PC-9 (cell line): ENCODE data around the gene EEF2K. TPM values are rescaled to one million over a fixed set of nuclear protein-coding genes. Genes with fewer than 3 reads are reported as not detected.
A peak's percentile ranks its signal among the peaks of the same experiment; 100 is the strongest.

ENCODE experiments used
- BruUV-seq: library from RNA; stranded (reverse); fragments of 400-500 nt; replicated peaks from 2 replicates; lab custom pipeline; 2021; lab: Mats Ljungman, UMichigan
- CTCF ChIA-PET: fragments of 300-600 bp; sonication (Branson Sonifier 250); formaldehyde crosslinking; loops from one replicate; lab custom pipeline; 2022; ENCODE audit warnings: antibody characterized with exemption; lab: Charles Lee
- POLR2A ChIA-PET: fragments of 300-600 bp; sonication (Branson Sonifier 250); formaldehyde crosslinking; loops from one replicate; lab custom pipeline; 2022; ENCODE audit warnings: antibody characterized with exemption; ENCODE audit not compliant: unreplicated experiment; lab: Charles Lee
- DNase-seq, 2 experiments: peaks; one replicate each; pipeline versions ENCODE4 v3.0.0 to v3.0.0-alpha.2; 2015 to 2022; ENCODE audit warnings: mixed read lengths in 1 of 2
- H2AFZ ChIP-seq: fragments of 200-600 bp; sonication (generic); 2 replicates; pipeline ENCODE4 v1.8.1; 2017; ENCODE audit warnings: antibody characterized with exemption
- H3F3A ChIP-seq: fragments of 200-600 bp; sonication (generic); 2 replicates; pipeline ENCODE4 v1.8.1; 2017; ENCODE audit warnings: antibody characterized with exemption, mild to moderate bottlenecking, low read depth; ENCODE audit not compliant: insufficient read depth
- H3K27ac ChIP-seq: fragments of 200-600 bp; sonication (generic); 2 replicates; pipeline ENCODE4 v1.6.1; 2016; ENCODE audit warnings: mixed run types
- H3K27me3 ChIP-seq: fragments of 200-600 bp; sonication (generic); 2 replicates; pipeline ENCODE4 v1.6.1; 2016; ENCODE audit warnings: low read depth, mixed run types; ENCODE audit not compliant: insufficient read depth
- H3K36me3 ChIP-seq: fragments of 200-600 bp; sonication (generic); 2 replicates; pipeline ENCODE4 v1.6.1; 2016; ENCODE audit warnings: low read depth, mixed run types
- H3K4me1 ChIP-seq: fragments of 200-600 bp; sonication (generic); replicated peaks from 2 replicates; pipeline ENCODE4 v1.6.1; 2016; ENCODE audit warnings: mixed run types; ENCODE audit not compliant: insufficient read depth
- H3K4me2 ChIP-seq: fragments of 200-600 bp; sonication (generic); 2 replicates; pipeline ENCODE4 v1.6.1; 2017; ENCODE audit warnings: mixed run types
- H3K4me3 ChIP-seq: fragments of 200-600 bp; sonication (generic); 2 replicates; pipeline ENCODE4 v1.6.1; 2016; ENCODE audit warnings: mixed run types
- H3K79me2 ChIP-seq: fragments of 200-600 bp; sonication (generic); 2 replicates; pipeline ENCODE4 v1.6.1; 2017; ENCODE audit warnings: low read depth, mixed run types
- H3K9me2 ChIP-seq: fragments of 200-600 bp; sonication (generic); 2 replicates; pipeline ENCODE4 v1.8.1; 2017; ENCODE audit warnings: mild to moderate bottlenecking; ENCODE audit not compliant: insufficient read depth
- H3K9me3 ChIP-seq: fragments of 200-600 bp; sonication (generic); 2 replicates; pipeline ENCODE4 v1.8.1; 2016; ENCODE audit warnings: low read depth; ENCODE audit not compliant: insufficient read depth
- H4K20me1 ChIP-seq: fragments of 200-600 bp; sonication (generic); 2 replicates; pipeline ENCODE4 v1.8.1; 2017; ENCODE audit not compliant: insufficient read depth
- CTCF ChIP-seq: fragments of 200-600 bp; sonication (generic); conservative IDR thresholded peaks from 2 replicates; pipeline ENCODE4 v1.6.1; 2017; ENCODE audit warnings: mixed run types, antibody characterized with exemption, mild to moderate bottlenecking, moderate library complexity
- EZH2 ChIP-seq: fragments of 200-600 bp; sonication (generic); IDR thresholded peaks from 2 replicates; pipeline ENCODE4 v1.8.0; 2017; ENCODE audit warnings: antibody characterized with exemption, low read depth
- intact Hi-C: fragments of 100-400 bp; cut with micrococcal nuclease; formaldehyde crosslinking; loops from one replicate; pipeline ENCODE4 v1.10.0; 2022; ENCODE audit not compliant: unreplicated experiment
- total RNA-seq: library from RNA; stranded (reverse); gene quantifications from 2 replicates; pipeline ENCODE4 v1.2.3, GENCODE V29; 2021

EEF2K gene
- total RNA-seq, 1 experiment from 2014 or later: 29.8 TPM

- Histone ChIP-seq H2AFZ (no peak overlapping the region), H4K20me1 (peaks cover 17% of the 10 kb centered on the region), H3K36me3 (0 out of 2 replicates have a peak, but pooled peaks cover 9% of the 10 kb centered on the region), H3K4me3 (no peak overlapping the region), H3K9me2 (no peaks in the 10 kb centered on the region), H3K79me2 (no peaks in the 10 kb centered on the region; the same call in 1 of the 2 replicates), H3K27me3 (no peaks in the 10 kb centered on the region), H3K9me3 (no peaks in the 10 kb centered on the region), H3K27ac (no peak overlapping the region), H3K4me2 (no peak overlapping the region), H3K4me1 (no peaks in the 10 kb centered on the region), H3F3A (peaks cover 13% of the 10 kb centered on the region; the same call in 1 of the 2 replicates)
- POLR2A ChIA-PET: no interaction called here
- TF ChIP-seq EZH2 (no peak), CTCF (no peak)
- intact Hi-C loops: no loop called here
- BruUV-seq: no TSS peak
- DNase-seq: no peak
- CTCF ChIA-PET: interaction anchor here (0.7 kb wide), 1 partner anchor 89 kb away, joined by 5 read pairs; no protein-coding TSS in a partner anchor
Measured at GRCh38 chr16:22317625-22318024, 111.5 kb downstream of the EEF2K start.

DNA sequence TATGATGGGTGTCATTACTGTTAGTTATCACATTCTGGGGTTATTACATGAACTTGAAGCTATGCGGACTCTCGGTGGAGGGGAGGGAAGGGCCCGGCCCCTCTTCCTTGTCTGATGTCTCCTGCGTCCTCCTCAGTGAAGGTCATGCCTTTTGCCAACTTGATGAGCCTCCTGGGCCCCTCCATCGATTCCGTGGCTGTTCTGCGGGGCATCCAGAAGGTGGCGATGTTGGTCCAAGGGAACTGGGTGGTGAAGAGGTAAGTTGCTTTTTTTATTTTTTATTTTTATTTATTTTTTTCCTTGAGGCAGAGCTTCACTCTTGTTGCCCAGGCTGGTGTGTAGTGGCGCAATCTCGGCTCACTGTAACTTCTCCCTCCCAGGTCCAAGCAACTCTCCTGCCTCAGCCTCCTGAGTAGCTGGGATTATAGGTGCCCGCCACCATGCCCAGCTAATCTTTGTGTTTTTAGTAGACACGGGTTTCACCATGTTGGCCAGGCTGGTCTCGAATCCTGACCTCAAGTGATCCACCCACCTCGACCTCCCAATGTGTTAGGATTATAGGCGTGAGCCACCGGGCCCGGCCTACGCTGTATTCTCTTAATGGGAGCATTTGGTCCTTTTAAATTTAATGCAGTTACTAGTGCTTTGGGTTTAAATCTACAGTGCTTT, 112.7 kb downstream of the EEF2K start:
- intact Hi-C loops: no loop called here
- Histone ChIP-seq H3K27ac (no peak overlapping the region), H3K4me2 (no peak overlapping the region), H3K36me3 (0 out of 2 replicates have a peak, but pooled peaks cover 9% of the 10 kb centered on the region), H3K9me2 (no peaks in the 10 kb centered on the region), H3K4me3 (no peak overlapping the region), H2AFZ (no peak overlapping the region), H3K4me1 (no peaks in the 10 kb centered on the region), H3K27me3 (no peaks in the 10 kb centered on the region), H3K79me2 (no peaks in the 10 kb centered on the region; the same call in 1 of the 2 replicates), H3F3A (peaks cover 13% of the 10 kb centered on the region; the same call in 1 of the 2 replicates), H3K9me3 (no peaks in the 10 kb centered on the region), H4K20me1 (peaks cover 17% of the 10 kb centered on the region)
- ChIA-PET CTCF (interaction anchor here (0.6 to 1.1 kb wide), 3 partner anchors 31 to 1088 kb away, joined by 3 to 9 read pairs (median 5); no protein-coding TSS in a partner anchor), POLR2A (interaction anchor here (0.6 kb wide), 1 partner anchor 34 kb away, joined by 3 read pairs; no protein-coding TSS in a partner anchor)
- TF ChIP-seq CTCF (peak; percentile 77), EZH2 (no peak)
- DNase-seq: peak in 1 of 2 experiments; percentile 61
- BruUV-seq: no TSS peak

DNA sequence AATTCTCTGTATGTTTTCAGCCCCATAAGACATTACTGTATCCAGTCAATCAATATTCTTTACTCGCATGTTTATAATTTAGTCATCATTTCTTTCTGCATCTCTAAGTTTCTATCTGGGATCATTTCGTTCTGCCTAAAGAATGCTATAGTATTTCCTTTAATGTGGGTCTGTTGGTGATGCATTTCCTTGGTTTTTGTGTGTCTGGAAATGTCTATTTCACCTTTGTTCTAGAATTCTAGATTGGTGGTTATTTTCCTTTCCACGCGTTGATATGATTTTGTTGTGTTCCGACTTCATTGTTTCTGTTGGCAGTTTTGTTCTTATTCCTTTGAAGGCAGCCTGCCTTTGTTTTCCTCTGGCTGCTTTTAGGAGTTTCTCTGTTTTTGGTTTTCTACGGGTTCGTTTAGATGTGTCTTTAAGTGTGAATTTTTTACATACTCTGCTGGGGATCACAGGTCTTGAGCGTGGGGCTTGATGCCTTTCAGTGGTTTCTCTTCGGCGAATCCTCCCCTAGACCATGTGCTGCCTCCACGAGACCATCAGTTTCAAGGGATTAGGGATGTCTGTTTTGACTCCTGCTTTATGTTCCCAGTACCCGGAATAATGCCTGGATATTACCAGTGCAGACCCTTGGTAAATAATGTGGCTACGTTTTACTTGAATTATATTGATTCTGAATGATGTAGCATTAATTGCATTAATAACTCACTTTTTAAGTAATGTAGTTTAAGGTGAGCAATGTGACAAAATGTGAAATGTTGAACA, 114.7 kb downstream of the EEF2K start:
- Histone ChIP-seq H3K36me3 (0 out of 2 replicates have a peak, but pooled peaks cover 9% of the 10 kb centered on the region), H2AFZ (no peak overlapping the region), H3F3A (peaks cover 13% of the 10 kb centered on the region; the same call in 1 of the 2 replicates), H3K27me3 (no peaks in the 10 kb centered on the region), H3K9me3 (no peaks in the 10 kb centered on the region), H3K4me2 (no peak overlapping the region), H3K27ac (no peak overlapping the region), H4K20me1 (peaks cover 17% of the 10 kb centered on the region), H3K4me3 (no peak overlapping the region), H3K9me2 (no peaks in the 10 kb centered on the region), H3K4me1 (no peaks in the 10 kb centered on the region), H3K79me2 (no peaks in the 10 kb centered on the region; the same call in 1 of the 2 replicates)
- DNase-seq: no peak
- ChIA-PET CTCF (interaction anchor here (0.6 kb wide), 1 partner anchor 1162 kb away, joined by 7 read pairs; the partner anchor contains the start of gene LDAF1), POLR2A (no interaction called here)
- TF ChIP-seq CTCF (no peak), EZH2 (no peak)
- no TSS peak for BruUV-seq
- intact Hi-C loops: loop anchor here (1.0 to 5.0 kb wide), 5 partner anchors 763 to 1470 kb away; no protein-coding TSS in a partner anchor
